Small intestine (tissue), 7 donors: ENCODE results near the gene FGF19. TPM values are rescaled to one million over a fixed set of nuclear protein-coding genes. Genes with fewer than 3 reads are reported as not detected.

Experiments used
- DNase-seq, 2 donors: peaks; one replicate each; pipeline versions ENCODE4 v3.0.0 to v3.0.0-alpha.2; 2013
- FAIRE-seq: peaks from 2 replicates; lab custom pipeline; 2012; peaks lifted over from hg19 to GRCh38; lab: Jason Lieb, UNC
- H3K27ac ChIP-seq, 3 donors: one replicate each; pipeline ENCODE4 v1.5.1; 2013; ENCODE audit warnings: low read length in 2 of 3, mild to moderate bottlenecking in 2 of 3, control low read depth in 1 of 3, inconsistent platforms in 1 of 3, low read depth in 1 of 3, moderate library complexity in 1 of 3
- H3K27me3 ChIP-seq, 3 donors: one replicate each; pipeline ENCODE4 v1.6.1; 2013; ENCODE audit warnings: low read length in 3 of 3, inconsistent platforms in 1 of 3; ENCODE audit not compliant: control insufficient read depth in 3 of 3, insufficient read depth in 3 of 3
- H3K36me3 ChIP-seq, 3 donors: one replicate each; pipeline ENCODE4 v1.6.1; 2013; ENCODE audit warnings: low read length in 3 of 3, inconsistent platforms in 1 of 3, low read depth in 1 of 3, mild to moderate bottlenecking in 1 of 3, moderate library complexity in 1 of 3; ENCODE audit not compliant: control insufficient read depth in 3 of 3, insufficient read depth in 2 of 3
- H3K4me1 ChIP-seq, 3 donors: one replicate each; pipeline ENCODE4 v1.6.1; 2013; ENCODE audit warnings: low read length in 2 of 3, inconsistent platforms in 1 of 3, low read depth in 1 of 3, mild to moderate bottlenecking in 1 of 3, moderate library complexity in 1 of 3; ENCODE audit not compliant: control insufficient read depth in 3 of 3, insufficient read depth in 2 of 3
- H3K4me3 ChIP-seq, 3 donors: one replicate each; pipeline ENCODE4 v1.5.1; 2013; ENCODE audit warnings: low read length in 3 of 3, control low read depth in 1 of 3, inconsistent platforms in 1 of 3, low read depth in 1 of 3, mild to moderate bottlenecking in 1 of 3, moderate library complexity in 1 of 3
- H3K9me3 ChIP-seq, 2 donors: one replicate each; pipeline ENCODE4 v1.6.1; 2013; ENCODE audit warnings: low read depth in 1 of 2, low read length in 1 of 2; ENCODE audit not compliant: control insufficient read depth in 2 of 2, insufficient read depth in 1 of 2
- WGBS, 3 donors: extraction: QIAGEN DNeasy Blood & Tissue Kit; methylation state at CpG; one replicate each; pipeline ENCODE4 v1.1.7; 2013; 5-methylcytosine and 5-hydroxymethylcytosine counted together
- polyA plus RNA-seq, 4 donors: library from polyadenylated mRNA; stranded (reverse) in 3 of 4; unstranded in 1 of 4; fragments of 200-250 nt in 3 of 4; fragments of 120-200 nt in 1 of 4; gene quantifications; one replicate each; pipeline versions ENCODE4 v1.2.1 to v1.2.3, GENCODE V29; 2013
- donor health status: healthy with polysubstance abuse.
- donor health status: control.
- donor health status: control.
- donor health status: Bipolar disorder and iron deficiency.
- donor health status: healthy.

Gene FGF19
- polyA plus RNA-seq, 4 donors, result 0.37 to 1.7 TPM; not detected in 2

DNA sequence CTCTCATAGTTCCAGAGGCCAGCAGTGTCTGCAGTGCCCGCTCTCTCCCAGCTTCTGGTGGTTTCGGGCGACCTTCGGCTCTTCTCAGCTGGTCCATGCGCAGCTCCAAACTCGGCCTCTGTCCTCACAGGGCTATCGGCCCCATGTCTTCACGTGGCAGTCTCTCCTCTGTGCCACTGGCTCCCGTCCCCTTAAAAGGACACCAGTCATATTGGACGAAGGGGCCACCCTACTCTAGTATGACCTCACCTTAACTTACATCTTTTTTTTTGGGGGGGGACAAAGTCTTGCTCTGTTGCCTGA lies 42.5 kb downstream of the FGF19 start:
- peaks cover 0 to 46% (median 6%) of the 10 kb centered on the region in 3 donors for H3K36me3 ChIP-seq
- no peak for DNase-seq
- 73 to 95% (median 90%) methylated on average over 10 of the region's 10 CpGs for WGBS, 3 donors

DNA sequence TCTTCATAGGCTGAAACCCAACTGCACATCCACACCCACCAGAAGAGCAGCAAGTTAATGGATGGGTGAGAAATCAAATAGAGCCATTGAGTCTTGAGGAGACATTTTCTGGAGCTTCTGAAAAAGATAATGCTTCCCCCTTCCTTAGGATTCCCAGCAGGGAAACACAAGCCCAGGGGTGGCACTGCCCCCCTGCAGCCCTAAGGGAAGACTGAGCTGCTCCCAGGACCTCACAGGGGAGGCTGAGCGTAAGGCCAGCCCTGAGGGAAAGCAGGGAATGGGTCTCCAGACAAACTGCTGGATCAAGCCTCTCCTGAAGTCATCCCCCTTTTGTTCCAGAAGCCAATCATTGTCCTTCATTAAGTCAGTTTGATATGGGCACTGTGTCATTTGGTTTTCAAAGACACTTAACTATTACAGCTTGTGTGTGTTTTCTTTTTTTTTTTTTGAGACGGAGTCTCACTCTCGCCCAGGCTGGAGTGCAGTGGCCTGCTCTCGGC lies 43.8 kb downstream of the FGF19 start:
- DNase-seq (no peak), FAIRE-seq (no peak)
- Histone ChIP-seq H3K9me3 (no peaks in the 10 kb centered on the region), H3K36me3 (peaks cover 0 to 36% (median 5%) of the 10 kb centered on the region in 3 donors), H3K4me3 (no peak overlapping the region), H3K4me1 (peaks cover 0 to 9% (median 0%) of the 10 kb centered on the region in 3 donors), H3K27me3 (no peaks in the 10 kb centered on the region), H3K27ac (no peak overlapping the region)
- WGBS, 3 donors, result 93 to 98% (median 93%) methylated on average over 4 of the region's 4 CpGs

More for the DNA sequence above, 42.5 kb downstream of the FGF19 start:
- H3K27ac ChIP-seq, result no peak overlapping the region
- no peak overlapping the region for H3K4me3 ChIP-seq
- peaks cover 0 to 5% (median 0%) of the 10 kb centered on the region in 3 donors for H3K4me1 ChIP-seq
- H3K9me3 ChIP-seq, result no peaks in the 10 kb centered on the region
- no peaks in the 10 kb centered on the region for H3K27me3 ChIP-seq
- FAIRE-seq, result no peak

DNA sequence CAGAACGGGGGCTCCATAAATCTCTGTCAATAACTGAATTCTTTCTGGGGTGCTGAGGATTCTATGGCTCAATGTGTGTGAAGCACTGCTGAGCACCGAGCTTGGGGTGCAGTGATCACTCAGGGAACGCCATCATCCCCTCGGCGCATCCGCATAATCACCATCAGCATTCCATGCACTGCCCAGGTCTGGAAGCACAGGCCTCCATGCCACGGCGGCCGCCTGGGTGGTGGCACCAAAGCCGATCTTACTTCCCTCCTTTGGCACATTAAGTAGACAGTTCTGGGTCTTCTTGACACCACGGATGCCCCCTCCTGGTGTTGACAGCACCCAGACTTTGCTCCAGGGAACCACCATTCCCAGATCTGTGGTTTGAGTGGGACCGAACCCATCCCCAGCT lies 44.2 kb downstream of the FGF19 start:
- FAIRE-seq (no peak), DNase-seq (no peak)
- Histone ChIP-seq H3K27ac (no peak overlapping the region), H3K4me1 (peaks cover 0 to 14% (median 0%) of the 10 kb centered on the region in 3 donors), H3K9me3 (no peaks in the 10 kb centered on the region), H3K36me3 (peaks cover 0 to 34% (median under 1%) of the 10 kb centered on the region in 3 donors), H3K4me3 (no peak overlapping the region), H3K27me3 (no peaks in the 10 kb centered on the region)
- WGBS, 3 donors, result 88 to 95% (median 91%) methylated on average over 12 of the region's 12 CpGs

DNA sequence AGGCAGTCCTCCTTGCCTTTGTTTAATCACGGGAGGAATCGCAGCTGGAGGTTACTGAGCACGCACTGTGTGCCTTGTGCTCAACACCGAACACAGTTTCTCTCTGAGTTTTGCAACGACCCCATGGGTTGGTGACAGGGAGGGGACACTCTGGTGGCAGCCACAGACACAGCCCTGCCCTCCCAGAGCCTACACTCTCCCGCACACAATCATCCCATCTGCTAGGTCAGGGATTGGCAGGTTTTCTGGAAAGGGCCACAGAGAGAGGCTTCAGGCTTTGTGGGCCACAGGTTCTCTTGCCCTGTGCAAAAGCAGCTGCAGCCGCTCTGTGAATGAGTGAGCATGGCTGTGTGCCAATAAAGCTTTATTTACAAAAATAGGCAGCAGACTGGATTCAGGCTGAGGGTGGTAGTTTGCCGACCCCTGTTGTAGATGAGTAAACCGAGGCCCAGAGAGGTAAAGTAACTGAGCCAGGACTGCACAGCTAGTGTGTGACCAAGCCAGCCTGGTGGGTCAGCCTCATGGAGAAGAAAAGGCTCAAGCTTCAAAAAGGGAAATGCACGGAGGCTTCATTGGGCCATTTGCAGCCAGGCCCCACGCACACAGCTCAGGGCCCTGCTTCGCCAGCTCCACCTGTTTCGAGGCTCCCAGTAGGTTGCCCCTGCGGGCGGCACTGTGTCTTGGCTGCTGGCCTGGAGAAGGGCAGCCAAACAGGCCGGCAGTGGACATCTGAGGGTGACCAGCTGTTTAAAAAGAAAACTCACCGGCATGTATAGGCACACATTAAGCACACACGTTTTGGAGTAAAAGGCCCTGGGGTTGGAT lies 45.0 kb downstream of the FGF19 start:
- DNase-seq, result no peak
- Histone ChIP-seq H3K27ac (no peak overlapping the region), H3K36me3 (peaks cover 0 to 34% (median 0%) of the 10 kb centered on the region in 3 donors), H3K4me1 (peaks cover 0 to 16% (median 0%) of the 10 kb centered on the region in 3 donors), H3K9me3 (no peaks in the 10 kb centered on the region), H3K27me3 (no peaks in the 10 kb centered on the region), H3K4me3 (no peak overlapping the region)
- 81 to 82% (median 81%) methylated on average over 18 of the region's 18 CpGs for WGBS, 3 donors
- no peak for FAIRE-seq

DNA sequence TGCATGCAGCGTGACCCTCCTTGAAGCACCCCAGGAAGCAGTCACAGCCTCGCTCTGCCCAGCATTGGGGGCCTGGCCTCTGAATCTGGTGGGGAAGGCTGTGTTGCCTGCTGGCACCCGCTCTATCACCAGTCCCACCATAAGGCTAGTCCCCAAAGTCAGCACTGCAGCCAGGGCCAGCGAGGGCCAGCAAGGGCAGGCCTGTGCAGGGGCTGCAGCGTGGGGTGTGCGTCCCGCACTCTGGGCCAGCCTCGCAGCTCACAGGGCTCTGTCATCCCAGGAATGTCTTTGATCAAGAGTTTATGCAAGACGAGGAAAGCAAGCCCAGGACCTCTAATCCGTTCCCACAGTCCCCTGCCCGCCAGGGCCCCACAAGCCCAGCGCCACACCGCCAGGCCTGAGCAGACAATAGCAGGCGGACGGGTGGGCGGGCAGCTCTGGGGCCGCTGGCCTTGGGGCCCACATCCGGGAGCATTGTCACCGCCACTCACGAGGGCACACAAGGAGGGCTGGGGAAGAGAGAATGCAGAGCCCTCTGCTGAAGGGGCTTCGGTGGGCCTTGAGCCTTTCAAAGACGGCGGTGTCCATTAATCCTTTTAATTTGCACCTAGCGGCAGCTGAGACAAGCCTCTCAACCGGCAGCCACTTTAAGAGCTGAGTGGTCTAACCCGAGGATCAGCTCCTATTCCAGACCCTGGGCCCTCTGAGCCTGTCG lies 45.8 kb downstream of the FGF19 start:
- WGBS, 3 donors, result 66 to 80% (median 78%) methylated on average over 26 to 27 of the region's 27 CpGs

DNA sequence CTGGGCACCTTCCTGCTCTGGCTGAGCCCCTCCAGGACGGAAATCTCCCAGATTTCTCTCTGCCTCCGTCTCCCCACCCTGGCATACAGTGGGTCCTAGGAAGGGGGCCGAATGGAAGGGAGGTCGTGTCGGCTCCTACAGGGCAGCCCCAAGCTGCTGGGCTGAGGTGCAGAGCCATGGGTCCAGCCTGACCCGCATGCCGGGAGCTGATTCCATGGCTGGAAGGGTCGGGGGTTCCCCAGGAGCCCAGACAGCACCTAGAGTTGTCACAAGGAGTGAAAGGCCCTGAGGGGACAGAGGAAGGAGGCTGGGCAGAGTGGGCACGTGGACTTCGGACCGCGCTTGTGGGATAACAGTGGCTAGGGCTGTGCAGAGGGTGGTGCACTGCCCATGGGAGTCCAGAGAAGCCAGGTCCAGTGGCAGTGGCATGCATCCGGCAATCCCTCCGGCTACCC lies 46.3 kb downstream of the FGF19 start:
- FAIRE-seq, result no peak
- 80 to 90% (median 87%) methylated on average over 14 of the region's 14 CpGs for WGBS, 3 donors
- H3K4me1 ChIP-seq, result peaks cover 0 to 16% (median 0%) of the 10 kb centered on the region in 3 donors

More for the DNA sequence above, 45.8 kb downstream of the FGF19 start:
- Histone ChIP-seq H3K4me3 (no peak overlapping the region), H3K27me3 (no peaks in the 10 kb centered on the region), H3K36me3 (peaks cover 0 to 34% (median 4%) of the 10 kb centered on the region in 3 donors), H3K4me1 (peaks cover 0 to 16% (median 0%) of the 10 kb centered on the region in 3 donors), H3K9me3 (no peaks in the 10 kb centered on the region), H3K27ac (no peak overlapping the region)
- FAIRE-seq (no peak), DNase-seq (no peak)

DNA sequence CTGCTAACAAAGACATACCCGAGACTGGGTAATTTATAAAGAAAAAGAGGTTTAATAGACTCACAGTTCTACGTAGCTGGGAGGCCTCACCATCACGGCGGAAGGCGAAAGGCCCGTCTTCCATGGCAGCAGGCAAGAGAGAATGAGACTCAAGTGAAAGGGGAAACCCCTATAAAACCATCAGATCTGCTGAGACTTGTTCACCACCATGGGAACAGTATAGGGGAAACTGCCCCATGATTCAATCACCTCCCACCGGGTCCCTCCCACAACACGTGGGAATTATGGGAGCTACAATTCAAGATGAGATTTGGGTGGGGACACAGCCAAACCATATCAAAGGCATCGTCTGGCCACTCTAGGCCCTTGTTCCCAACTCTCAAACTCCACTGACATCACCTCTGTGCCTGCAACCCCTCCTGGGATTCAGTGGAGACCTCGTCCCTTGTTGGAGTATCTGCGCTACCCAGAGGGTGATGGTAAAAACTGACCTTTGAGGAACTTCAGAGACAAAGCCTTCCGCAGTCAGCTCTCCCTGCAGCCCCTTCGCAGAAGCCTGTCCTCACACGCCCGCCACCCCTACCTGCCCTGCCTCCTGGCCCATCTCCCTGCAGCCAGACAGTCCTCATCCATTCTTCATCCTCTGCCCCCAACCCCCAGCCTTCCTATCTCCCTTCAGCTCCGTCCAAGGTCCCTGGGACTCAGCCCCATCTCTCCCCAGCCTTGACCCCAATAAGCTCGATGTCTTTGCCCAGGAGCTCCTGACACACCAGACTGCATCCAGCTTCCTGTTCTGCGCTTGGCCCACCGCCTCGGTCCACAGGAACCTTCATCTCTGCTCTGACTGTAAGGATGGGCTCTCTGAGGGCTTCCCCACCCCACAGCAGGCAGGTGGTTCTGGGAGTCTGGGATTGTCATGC lies 47.0 kb downstream of the FGF19 start:
- FAIRE-seq, result no peak
- no peaks in the 10 kb centered on the region for H3K9me3 ChIP-seq
- no peak overlapping the region for H3K4me3 ChIP-seq
- no peak overlapping the region for H3K27ac ChIP-seq
- H3K4me1 ChIP-seq, result peaks cover 0 to 16% (median 0%) of the 10 kb centered on the region in 3 donors
- WGBS, 3 donors, result 78 to 86% (median 80%) methylated on average over 20 of the region's 20 CpGs
- H3K27me3 ChIP-seq, result no peaks in the 10 kb centered on the region
- no peak for DNase-seq
- peaks cover 3 to 36% (median 5%) of the 10 kb centered on the region in 3 donors for H3K36me3 ChIP-seq

More for the DNA sequence above, 46.3 kb downstream of the FGF19 start:
- Histone ChIP-seq H3K9me3 (no peaks in the 10 kb centered on the region), H3K4me3 (no peak overlapping the region), H3K27me3 (no peaks in the 10 kb centered on the region), H3K36me3 (peaks cover 0 to 33% (median 5%) of the 10 kb centered on the region in 3 donors), H3K27ac (no peak overlapping the region)
- no peak for DNase-seq
